B cell (primary cell): ENCODE measurements around the gene RAB11FIP3. TPM values are rescaled to one million over a fixed set of nuclear protein-coding genes. Genes with fewer than 3 reads are reported as not detected.

ENCODE experiments used
- ATAC-seq: fragments of 200-7000 bp; cut with Tn5 transposase; one replicate; pipeline ENCODE4 v1.10.0; 2021; ENCODE audit warnings: low read depth, mild to moderate bottlenecking, moderate number of reproducible peaks, moderate library complexity
- CTCF ChIA-PET: fragments of 350-600 bp; sonication (Branson Sonifier 250); formaldehyde crosslinking; loops from one replicate; lab custom pipeline; 2021; ENCODE audit warnings: antibody characterized with exemption, inconsistent platforms; lab: Charles Lee
- POLR2A ChIA-PET: fragments of 350-600 bp; sonication (Branson Sonifier 250); formaldehyde crosslinking; loops from one replicate; lab custom pipeline; 2021; ENCODE audit warnings: antibody characterized with exemption; lab: Charles Lee
- DNase-seq: peaks from one replicate; pipeline ENCODE4 v3.0.0; 2013
- H2AFZ ChIP-seq: 2 replicates; pipeline ENCODE4 v1.6.1; 2012; ENCODE audit warnings: mild to moderate bottlenecking, low read depth, low read length; ENCODE audit not compliant: insufficient read depth, poor library complexity, severe bottlenecking
- H3K27ac ChIP-seq, 2 donors: 1 replicate in 1 of 2; 2 replicates in 1 of 2; pipeline ENCODE4 v1.5.1; 2012 to 2013; ENCODE audit warnings: low read length in 2 of 2, mild to moderate bottlenecking in 2 of 2, moderate library complexity in 1 of 2
- H3K27me3 ChIP-seq, 4 experiments: fragments of 200-600 bp in 1 of 4; sonication (generic) in 1 of 4; replicated peaks in 1 of 4; 1 replicate in 2 of 4; 2 replicates in 2 of 4; pipeline versions ENCODE4 v1.6.1 to v1.7.0; 2013 to 2016; ENCODE audit warnings: low read length in 3 of 4, mild to moderate bottlenecking in 2 of 4, mixed read lengths in 1 of 4, moderate library complexity in 1 of 4; ENCODE audit not compliant: insufficient read depth in 4 of 4, control insufficient read depth in 3 of 4; ENCODE audit errors: control extremely low read depth in 1 of 4
- H3K36me3 ChIP-seq, 2 experiments: replicated peaks in 1 of 2; 1 replicate in 1 of 2; 2 replicates in 1 of 2; pipeline versions ENCODE4 v1.6.1 to v1.7.1; 2013; ENCODE audit warnings: low read length in 1 of 2; ENCODE audit not compliant: insufficient read depth in 2 of 2, control insufficient read depth in 1 of 2; ENCODE audit errors: control extremely low read depth in 1 of 2, extremely low read depth in 1 of 2
- H3K4me1 ChIP-seq, 2 donors: fragments of 200-600 bp in 1 of 2; sonication (generic) in 1 of 2; 1 replicate in 1 of 2; 2 replicates in 1 of 2; pipeline versions ENCODE4 v1.5.1 to v1.6.1; 2013 to 2017; ENCODE audit warnings: low read length in 2 of 2; ENCODE audit not compliant: control insufficient read depth in 2 of 2, insufficient read depth in 2 of 2
- H3K4me2 ChIP-seq: replicated peaks from 2 replicates; pipeline ENCODE3; 2012; ENCODE audit warnings: mild to moderate bottlenecking, low read depth, low read length; ENCODE audit not compliant: poor library complexity, severe bottlenecking
- H3K4me3 ChIP-seq, 5 experiments: fragments of 200-600 bp in 1 of 5; sonication (generic) in 1 of 5; 1 replicate in 3 of 5; 2 replicates in 2 of 5; pipeline versions ENCODE4 v1.5.1 to v1.7.0; 2011 to 2016; ENCODE audit warnings: low read length in 4 of 5, mild to moderate bottlenecking in 4 of 5, low read depth in 2 of 5, control low read depth in 1 of 5, moderate library complexity in 1 of 5; ENCODE audit not compliant: insufficient read depth in 1 of 5; ENCODE audit errors: control extremely low read depth in 1 of 5, extremely low read depth in 1 of 5
- H3K79me2 ChIP-seq: fragments of 200-600 bp; sonication (generic); one replicate; pipeline ENCODE4 v1.6.0; 2016; ENCODE audit warnings: low read length; ENCODE audit not compliant: control insufficient read depth, insufficient read depth
- H3K9ac ChIP-seq: fragments of 200-600 bp; sonication (generic); 2 replicates; pipeline ENCODE4 v1.6.1; 2017; ENCODE audit warnings: mild to moderate bottlenecking, low read length, moderate library complexity
- H3K9me3 ChIP-seq, 3 donors: one replicate each; pipeline versions ENCODE4 v1.6.1 to v1.7.1; 2013; ENCODE audit warnings: low read length in 2 of 3; ENCODE audit not compliant: control insufficient read depth in 2 of 3, insufficient read depth in 1 of 3; ENCODE audit errors: control extremely low read depth in 1 of 3
- H4K20me1 ChIP-seq: 2 replicates; pipeline ENCODE4 v1.6.0; 2012; ENCODE audit warnings: mild to moderate bottlenecking, low read length; ENCODE audit not compliant: insufficient read depth, control insufficient read depth, poor library complexity, severe bottlenecking
- H3K27ac Mint-ChIP-seq: one replicate; pipeline ENCODE4 v1.8.0; 2021; ENCODE audit warnings: mixed read lengths
- H3K27me3 Mint-ChIP-seq: one replicate; pipeline ENCODE4 v1.8.0; 2021; ENCODE audit warnings: mixed read lengths
- H3K4me1 Mint-ChIP-seq: one replicate; pipeline ENCODE4 v1.8.0; 2021; ENCODE audit warnings: mixed read lengths
- H3K4me3 Mint-ChIP-seq: one replicate; pipeline ENCODE4 v1.8.0; 2021; ENCODE audit warnings: mixed read lengths
- H3K9me3 Mint-ChIP-seq: one replicate; pipeline ENCODE4 v1.8.0; 2022; ENCODE audit warnings: mixed read lengths; ENCODE audit not compliant: insufficient read depth
- EZH2 ChIP-seq: IDR thresholded peaks from 2 replicates; pipeline ENCODE4 v1.6.1; 2012; ENCODE audit warnings: borderline replicate concordance, low read depth, mild to moderate bottlenecking, moderate library complexity, low read length; ENCODE audit not compliant: insufficient read depth, poor library complexity, severe bottlenecking
- WGBS: methylation state at CpG from one replicate; pipeline ENCODE4 v1.1.5; 2013; ENCODE audit warnings: missing lambda C conversion rate; ENCODE audit not compliant: insufficient coverage; 5-methylcytosine and 5-hydroxymethylcytosine counted together
- intact Hi-C: fragments of 100-400 bp; cut with micrococcal nuclease; formaldehyde crosslinking; loops from one replicate; pipeline ENCODE4 v1.10.0; 2022
- polyA plus RNA-seq: library from polyadenylated mRNA; depleted of rRNA; stranded (reverse); fragments of >200 nt; gene quantifications from 2 replicates; pipeline ENCODE4 v1.2.3, GENCODE V29; 2012
- total RNA-seq, 2 donors: library from RNA; stranded (reverse); fragments of 120-200 nt in 1 of 2; gene quantifications; 1 replicate in 1 of 2; 2 replicates in 1 of 2; pipeline versions ENCODE4 v1.2.3 to v1.2.4, GENCODE V29; 2013 to 2022
- TF ChIP-seq, protein P1 (sequence below): fragments of 200-600 bp; IDR thresholded peaks from one replicate; pipeline ENCODE4 v1.8.0; 2022; ENCODE audit warnings: antibody characterized with exemption, mild to moderate bottlenecking

Gene RAB11FIP3
- total and polyA plus RNA-seq, 2 donors (not counting 1 experiment from before 2014, with no cell fraction given), result 24.3 to 57.2 TPM

DNA sequence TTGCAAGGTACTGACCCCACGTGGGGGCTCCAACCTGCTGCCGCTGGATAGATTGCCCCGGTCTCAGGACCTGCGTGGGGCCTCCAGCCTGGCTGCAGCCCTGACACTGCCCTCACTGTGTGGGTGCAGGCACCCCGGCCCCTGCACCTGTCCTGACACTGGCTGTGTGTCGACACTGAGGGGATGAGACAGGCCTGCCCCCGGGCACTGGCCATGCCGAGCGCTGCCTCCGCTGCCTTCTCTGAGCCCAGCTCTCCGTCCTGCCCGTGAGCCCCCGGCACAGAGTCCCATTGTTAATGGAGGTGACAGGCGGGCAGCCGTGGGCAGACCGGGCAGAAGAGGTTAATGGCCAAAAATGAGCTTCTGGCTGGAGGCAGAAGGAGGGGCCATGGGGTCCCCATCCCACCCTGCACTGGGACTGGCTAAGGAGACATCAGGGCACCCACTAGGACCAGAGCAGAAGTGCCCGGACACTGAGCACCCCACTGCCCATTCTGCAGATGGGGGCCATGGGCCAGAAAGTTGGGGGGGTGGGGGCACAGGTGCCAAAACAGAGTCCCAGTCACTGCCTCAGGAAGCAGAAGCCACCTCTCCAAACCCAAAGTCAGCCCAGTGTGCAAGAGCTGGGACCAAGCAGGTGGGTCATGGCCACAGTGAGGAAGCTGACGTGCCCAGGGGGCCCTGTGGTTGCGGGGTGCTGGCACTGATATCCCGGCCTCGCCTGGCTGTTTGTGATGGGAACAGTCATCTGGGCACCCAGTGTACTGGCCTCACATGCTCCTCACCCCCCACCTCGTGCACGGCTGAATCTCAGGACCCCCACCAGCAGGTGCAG lies 132.2 kb downstream of the RAB11FIP3 start:
- peaks cover 0 to 34% (median 10%) of the 10 kb centered on the region in 4 experiments for H3K27me3 ChIP-seq
- peaks cover 0 to 2% of the 10 kb centered on the region in 2 experiments for H3K36me3 ChIP-seq
- no peaks in the 10 kb centered on the region for H3K9me3 Mint-ChIP-seq
- peaks cover 3 to 6% of the 10 kb centered on the region in 2 donors for H3K4me1 ChIP-seq
- peaks cover 0 to 7% (median 0%) of the 10 kb centered on the region in 3 donors for H3K9me3 ChIP-seq
- intact Hi-C loops, result no loop called here
- no peak overlapping the region for H3K27ac ChIP-seq
- peaks cover 10% of the 10 kb centered on the region for H3K27me3 Mint-ChIP-seq
- TF ChIP-seq, protein P1, sequence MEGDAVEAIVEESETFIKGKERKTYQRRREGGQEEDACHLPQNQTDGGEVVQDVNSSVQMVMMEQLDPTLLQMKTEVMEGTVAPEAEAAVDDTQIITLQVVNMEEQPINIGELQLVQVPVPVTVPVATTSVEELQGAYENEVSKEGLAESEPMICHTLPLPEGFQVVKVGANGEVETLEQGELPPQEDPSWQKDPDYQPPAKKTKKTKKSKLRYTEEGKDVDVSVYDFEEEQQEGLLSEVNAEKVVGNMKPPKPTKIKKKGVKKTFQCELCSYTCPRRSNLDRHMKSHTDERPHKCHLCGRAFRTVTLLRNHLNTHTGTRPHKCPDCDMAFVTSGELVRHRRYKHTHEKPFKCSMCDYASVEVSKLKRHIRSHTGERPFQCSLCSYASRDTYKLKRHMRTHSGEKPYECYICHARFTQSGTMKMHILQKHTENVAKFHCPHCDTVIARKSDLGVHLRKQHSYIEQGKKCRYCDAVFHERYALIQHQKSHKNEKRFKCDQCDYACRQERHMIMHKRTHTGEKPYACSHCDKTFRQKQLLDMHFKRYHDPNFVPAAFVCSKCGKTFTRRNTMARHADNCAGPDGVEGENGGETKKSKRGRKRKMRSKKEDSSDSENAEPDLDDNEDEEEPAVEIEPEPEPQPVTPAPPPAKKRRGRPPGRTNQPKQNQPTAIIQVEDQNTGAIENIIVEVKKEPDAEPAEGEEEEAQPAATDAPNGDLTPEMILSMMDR, result no peak
- TF ChIP-seq EZH2, result no peak
- H3K9ac ChIP-seq, result no peak overlapping the region
- POLR2A ChIA-PET, result no interaction called here
- no peaks in the 10 kb centered on the region for H4K20me1 ChIP-seq
- CTCF ChIA-PET, result no interaction called here
- H3K4me1 Mint-ChIP-seq, result peaks cover 2% of the 10 kb centered on the region
- no peaks in the 10 kb centered on the region for H3K79me2 ChIP-seq
- no peak overlapping the region for H3K4me3 ChIP-seq
- no peak overlapping the region for H3K4me3 Mint-ChIP-seq
- no peak overlapping the region for H2AFZ ChIP-seq
- 67% methylated on average over 23 of the region's 23 CpGs for WGBS
- ATAC-seq, result no peak
- H3K27ac Mint-ChIP-seq, result no peak overlapping the region
- DNase-seq, result no peak
- no peak overlapping the region for H3K4me2 ChIP-seq
